RPMI7951 (cell line): ENCODE results near the gene COL4A2. TPM values are rescaled to one million over a fixed set of nuclear protein-coding genes. Genes with fewer than 3 reads are reported as not detected.
"Not testable (repeated sequence)": the region's sequence is repeated elsewhere in the genome, so short reads cannot be mapped to it uniquely, and the experiment has no call there.

Experiments used
- DNase-seq: peaks from one replicate; pipeline ENCODE4 v3.0.0-alpha.2; 2012; ENCODE audit warnings: low read depth
- total RNA-seq: library from RNA; depleted of rRNA; stranded (reverse); fragments of >200 nt; shearing (Covaris generic); gene quantifications from 2 replicates; pipeline ENCODE4 v1.2.3, GENCODE V29; 2014

Gene COL4A2
- total RNA-seq, 1 experiment from 2014 or later = 181 TPM

- no peak for DNase-seq
These were observed 131.7 kb downstream of the COL4A2 start for GRCh38 chr13:110438776-110439175.

- DNase-seq = no peak
These were observed 134.1 kb downstream of the COL4A2 start for GRCh38 chr13:110440946-110441731.

- peak; percentile 17 for DNase-seq
These were observed 136.0 kb downstream of the COL4A2 start for GRCh38 chr13:110442930-110443621.

- DNase-seq = no peak
These were observed 136.6 kb downstream of the COL4A2 start for GRCh38 chr13:110443622-110444225.

- DNase-seq = no peak
These were observed 137.2 kb downstream of the COL4A2 start for GRCh38 chr13:110444226-110444653.

GRCh38 chr13:110445183-110445582 lies 138.1 kb downstream of the COL4A2 start:
- peak; percentile 79 for DNase-seq

GRCh38 chr13:110445722-110446574 lies 138.9 kb downstream of the COL4A2 start:
- peak; percentile 44 for DNase-seq

GRCh38 chr13:110446575-110446890 lies 139.4 kb downstream of the COL4A2 start:
- no peak for DNase-seq

- no peak for DNase-seq
These were observed 140.0 kb downstream of the COL4A2 start for GRCh38 chr13:110447058-110447511.

GRCh38 chr13:110447801-110448200 lies 140.7 kb downstream of the COL4A2 start:
- no peak for DNase-seq

GRCh38 chr13:110448230-110448629 lies 141.1 kb downstream of the COL4A2 start:
- peak; percentile 82 for DNase-seq

- no peak for DNase-seq
These were observed 141.6 kb downstream of the COL4A2 start for GRCh38 chr13:110448677-110449076.

- DNase-seq = no peak
These were observed 142.3 kb downstream of the COL4A2 start for GRCh38 chr13:110449219-110450015.

- DNase-seq = no peak
These were observed 143.2 kb downstream of the COL4A2 start for GRCh38 chr13:110450016-110450900.

GRCh38 chr13:110450941-110451730 lies 144.1 kb downstream of the COL4A2 start:
- no peak for DNase-seq

GRCh38 chr13:110453091-110453490 lies 146.0 kb downstream of the COL4A2 start:
- DNase-seq = not testable (repeated sequence)

GRCh38 chr13:110453797-110454196 lies 146.7 kb downstream of the COL4A2 start:
- DNase-seq = no peak

- DNase-seq = no peak
These were observed 147.3 kb downstream of the COL4A2 start for GRCh38 chr13:110454227-110454859.

- no peak for DNase-seq
These were observed 147.9 kb downstream of the COL4A2 start for GRCh38 chr13:110454956-110455355.
